ENCODE results near the gene BMAL1.
A peak's percentile ranks its signal among the peaks of the same experiment; 100 is the strongest.

Gene BMAL1

GRCh38 chr11:13261591-13262061, 16.0 kb upstream of the BMAL1 start:
- no peak for DNase-seq (ENCODE audit: low read depth)

DNA sequence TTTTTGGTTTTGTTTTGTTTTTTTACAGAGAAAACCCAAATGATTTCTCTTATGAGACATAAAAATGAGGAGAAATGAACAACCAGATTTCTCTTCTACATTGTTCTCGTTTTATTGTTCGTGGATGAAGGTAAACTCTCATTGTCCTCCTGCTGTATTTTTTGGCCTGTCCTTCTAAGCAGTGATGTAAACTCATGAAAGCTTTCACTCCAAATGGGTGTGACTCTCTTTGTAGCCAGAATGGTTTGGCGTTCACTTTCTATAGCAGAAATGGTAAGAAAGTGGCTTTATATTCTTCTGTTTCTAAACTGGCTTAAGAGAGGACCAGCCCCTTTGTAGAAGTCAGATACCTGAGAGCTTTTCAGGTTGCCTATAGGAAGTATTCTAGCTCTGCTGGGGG, 15.5 kb upstream of the BMAL1 start:
- no peak for DNase-seq (ENCODE audit: low read depth)

GRCh38 chr11:13268791-13269190, 8.8 kb upstream of the BMAL1 start:
- DNase-seq (ENCODE audit: low read depth) = no peak

- DNase-seq (ENCODE audit: low read depth) = no peak
These were observed 7.8 kb upstream of the BMAL1 start for GRCh38 chr11:13269775-13270174.

- DNase-seq (ENCODE audit: low read depth) = no peak
These were observed 6.4 kb upstream of the BMAL1 start for GRCh38 chr11:13271060-13271693.

GRCh38 chr11:13276454-13276831, 1.1 kb upstream of the BMAL1 start:
- no peak for DNase-seq (ENCODE audit: low read depth)

DNA sequence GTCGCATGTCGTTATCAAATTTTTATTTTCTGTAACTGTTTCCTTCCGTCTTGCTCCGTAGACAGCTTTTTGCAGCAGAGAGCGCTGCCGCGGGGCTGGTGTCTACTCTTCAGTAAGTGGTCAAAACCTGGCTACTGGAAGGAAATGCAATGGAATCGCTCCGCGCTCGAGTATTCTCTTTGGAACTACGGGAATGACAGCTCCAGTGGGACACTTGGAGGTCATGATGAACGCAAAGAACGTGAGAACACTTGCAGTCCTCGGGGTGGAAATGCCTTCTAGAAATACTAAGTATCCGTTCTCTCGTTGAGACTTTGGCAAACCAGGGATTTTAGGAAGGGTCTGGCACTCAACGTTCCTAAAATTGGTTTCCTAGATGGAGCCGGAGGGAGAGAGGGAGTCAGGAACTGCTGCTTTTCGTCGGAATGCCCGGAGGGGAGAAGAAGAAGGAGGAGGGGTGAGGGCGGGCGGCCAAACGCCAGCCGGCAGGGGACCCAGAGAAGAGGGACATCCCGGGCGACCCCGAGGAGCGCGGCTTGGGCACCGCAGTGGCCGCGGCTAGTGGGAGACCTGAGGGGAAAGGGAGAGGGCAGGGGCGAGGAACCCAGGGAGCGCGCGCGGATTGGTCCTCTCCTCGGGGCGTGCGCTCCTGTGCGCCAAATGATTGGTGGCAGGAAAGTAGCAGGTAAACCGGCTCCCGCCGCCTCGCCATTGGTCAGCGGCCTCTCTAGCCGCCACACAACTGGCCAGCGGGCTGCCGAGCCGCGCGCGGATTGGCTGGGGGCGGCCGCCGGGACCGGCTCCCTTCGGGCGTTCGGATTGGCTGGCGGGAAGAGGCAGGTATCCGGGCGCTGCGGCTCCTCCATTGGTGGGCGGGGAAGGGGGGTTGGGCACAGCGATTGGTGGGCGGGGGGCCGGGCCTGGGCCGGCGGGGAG, 490 bp upstream of the BMAL1 start:
- DNase-seq (ENCODE audit: low read depth) = peak; percentile 93

- no peak for DNase-seq (ENCODE audit: low read depth)
These were observed 1.3 kb downstream of the BMAL1 start for GRCh38 chr11:13278609-13279486.

- DNase-seq (ENCODE audit: low read depth) = no peak
These were observed 1.9 kb downstream of the BMAL1 start for GRCh38 chr11:13279487-13279834.

DNA sequence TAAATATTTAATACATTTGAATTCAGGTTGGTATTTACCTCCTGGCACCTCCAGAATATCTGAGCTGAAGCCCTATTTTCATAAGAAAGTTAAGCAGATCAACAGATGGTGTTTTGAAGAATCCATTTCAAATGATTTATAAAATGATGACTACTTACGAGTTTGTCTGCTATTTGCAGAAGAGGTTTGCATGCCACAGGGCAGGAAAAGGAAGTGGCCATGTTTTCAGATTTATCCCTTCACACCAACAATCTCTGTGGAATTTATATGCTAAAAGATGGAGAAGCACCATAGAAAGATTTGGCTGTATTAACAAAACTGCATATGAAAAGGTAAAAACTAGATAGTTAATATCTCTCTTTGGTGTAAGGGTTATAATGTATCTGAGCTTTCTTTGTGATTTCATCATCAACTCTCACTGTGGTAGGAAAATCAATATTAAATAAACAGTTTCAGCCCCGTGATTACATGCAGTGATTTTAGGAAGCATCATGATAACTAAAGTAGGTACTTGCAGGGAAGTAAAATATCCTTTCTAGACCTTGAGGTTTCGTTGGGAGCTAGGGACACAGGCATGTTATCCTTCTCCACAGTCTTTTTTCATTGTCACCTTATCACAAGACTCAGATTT, 2.6 kb downstream of the BMAL1 start:
- no peak for DNase-seq (ENCODE audit: low read depth)

DNA sequence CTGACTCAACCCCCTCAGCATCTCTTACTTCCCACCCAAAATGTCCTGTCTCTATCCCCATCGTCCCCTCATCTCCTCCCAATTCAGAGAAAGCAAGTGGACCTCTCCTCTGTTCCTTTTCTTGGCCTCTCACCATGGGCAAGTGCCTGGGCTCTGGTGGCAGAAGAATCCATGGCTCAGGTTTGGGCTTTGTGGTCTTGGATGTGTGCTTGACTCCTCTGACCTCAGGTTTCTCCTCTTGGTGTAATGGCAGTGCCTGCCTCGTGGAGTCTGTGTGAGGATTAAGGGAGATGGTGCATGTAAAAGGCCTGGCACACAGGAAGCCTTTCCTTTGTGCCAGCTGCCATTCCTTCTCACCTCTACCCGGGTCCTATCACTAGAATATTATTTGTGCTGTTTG, 3.2 kb downstream of the BMAL1 start:
- DNase-seq (ENCODE audit: low read depth) = no peak

DNA sequence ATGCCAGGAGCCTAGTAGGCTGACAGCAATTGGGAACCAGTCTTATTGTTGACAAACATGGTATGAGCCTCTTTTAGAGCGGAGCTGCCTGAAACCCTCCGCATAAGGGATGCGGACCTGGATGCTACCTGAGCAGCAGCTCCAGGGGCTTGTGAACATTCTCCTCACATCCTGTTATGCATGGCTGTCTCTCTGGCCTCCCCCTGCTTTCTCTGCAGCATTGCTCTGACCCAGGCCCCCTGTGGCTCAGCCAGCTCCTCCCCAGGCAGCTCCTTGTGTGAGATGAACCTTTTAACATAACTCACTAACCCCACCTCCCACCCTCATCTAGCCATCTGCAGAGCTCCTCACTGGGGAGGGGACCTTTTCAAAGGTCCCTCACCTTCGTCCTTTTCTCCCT, 6.0 kb downstream of the BMAL1 start:
- DNase-seq (ENCODE audit: low read depth) = no peak

- DNase-seq (ENCODE audit: low read depth) = no peak
These were observed 7.4 kb downstream of the BMAL1 start for GRCh38 chr11:13284776-13285588.

- DNase-seq (ENCODE audit: low read depth) = no peak
These were observed 8.8 kb downstream of the BMAL1 start for GRCh38 chr11:13286279-13286821.

GRCh38 chr11:13287036-13287435, 9.4 kb downstream of the BMAL1 start:
- no peak for DNase-seq (ENCODE audit: low read depth)

DNA sequence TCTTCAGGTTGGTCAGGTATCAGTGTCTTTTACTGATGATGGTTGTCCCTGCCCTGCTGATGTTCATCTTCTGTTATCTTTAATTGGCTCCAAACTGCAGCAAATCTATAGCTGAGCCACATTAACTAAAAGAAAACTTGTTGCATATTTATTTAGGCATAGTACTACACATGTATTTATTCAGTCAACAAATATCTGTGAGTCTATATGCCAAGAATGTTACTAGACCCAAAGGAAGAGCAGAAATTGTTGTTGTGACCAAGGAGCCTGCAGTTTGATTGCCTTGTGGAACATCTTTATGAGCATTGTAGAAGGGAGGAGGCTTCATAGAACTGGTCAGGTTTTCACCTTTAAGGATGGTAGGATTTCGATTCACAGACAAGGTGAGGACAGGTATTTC, 10.1 kb downstream of the BMAL1 start:
- DNase-seq (ENCODE audit: low read depth) = no peak

DNA sequence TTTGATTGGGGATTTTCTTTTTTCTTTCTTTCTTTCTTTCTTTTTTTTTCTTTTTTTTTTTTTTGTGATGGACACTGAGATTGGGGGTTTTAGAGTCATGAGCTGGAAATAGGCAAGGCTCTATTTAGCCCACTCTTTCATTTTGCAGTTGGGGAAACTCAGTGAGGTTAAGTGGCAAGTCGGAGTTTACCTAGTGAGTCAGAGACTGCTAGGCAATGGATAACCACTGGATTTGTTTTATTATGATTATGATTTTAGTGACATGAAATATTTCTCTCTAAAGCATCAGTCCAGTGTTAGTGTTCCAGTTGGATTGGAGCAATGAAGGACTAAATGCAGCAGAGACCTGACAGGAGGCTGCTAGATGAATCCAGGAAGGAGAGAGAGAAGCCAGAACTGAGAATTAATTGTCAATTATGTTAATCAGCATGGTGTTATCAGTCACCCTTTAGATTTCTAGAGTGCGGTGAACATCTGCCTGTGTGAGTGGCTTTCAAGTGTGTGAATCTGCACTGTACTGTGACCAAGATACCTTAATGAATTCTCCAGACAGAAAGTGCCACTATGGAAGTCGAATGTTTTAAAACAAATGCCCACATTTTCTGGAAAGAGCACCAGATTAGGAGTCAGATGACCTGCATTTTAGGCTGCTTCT, 10.9 kb downstream of the BMAL1 start:
- no peak for DNase-seq (ENCODE audit: low read depth)

- DNase-seq (ENCODE audit: low read depth) = no peak
These were observed 11.5 kb downstream of the BMAL1 start for GRCh38 chr11:13289081-13289480.

- no peak for DNase-seq (ENCODE audit: low read depth)
These were observed 12.8 kb downstream of the BMAL1 start for GRCh38 chr11:13290221-13290980.

- DNase-seq (ENCODE audit: low read depth) = no peak
These were observed 13.8 kb downstream of the BMAL1 start for GRCh38 chr11:13291361-13291760.
